Esophagus muscularis mucosa (tissue), 4 donors: ENCODE measurements around the gene PRDX4. TPM values are rescaled to one million over a fixed set of nuclear protein-coding genes. Genes with fewer than 3 reads are reported as not detected.
A peak's percentile ranks its signal among the peaks of the same experiment; 100 is the strongest.

ENCODE experiments used
- DNase-seq: peaks from one replicate; pipeline ENCODE4 v3.0.0-alpha.2; 2017; ENCODE audit errors: extremely low spot score
- H3K27ac ChIP-seq, 4 donors: fragments of 200-600 bp; sonication (generic); replicated peaks in 1 of 4; 1 replicate in 3 of 4; 2 replicates in 1 of 4; pipeline ENCODE4 v1.5.1; 2016 to 2019; ENCODE audit warnings: mild to moderate bottlenecking in 1 of 4
- H3K27me3 ChIP-seq, 4 donors: fragments of 200-600 bp; sonication (generic); one replicate each; pipeline versions ENCODE4 v1.5.1 to v1.6.0; 2016 to 2019
- H3K36me3 ChIP-seq, 4 donors: fragments of 200-600 bp; sonication (generic); one replicate each; pipeline ENCODE4 v1.5.1; 2016 to 2019
- H3K4me1 ChIP-seq, 4 donors: fragments of 200-600 bp; sonication (generic); one replicate each; pipeline ENCODE4 v1.5.1; 2016 to 2019
- H3K4me3 ChIP-seq, 4 donors: fragments of 200-600 bp; sonication (generic); 1 replicate in 2 of 4; 2 replicates in 2 of 4; pipeline ENCODE4 v1.5.1; 2016 to 2019; ENCODE audit warnings: mild to moderate bottlenecking in 4 of 4, moderate library complexity in 1 of 4
- H3K9me3 ChIP-seq, 4 donors: fragments of 200-600 bp; sonication (generic); 1 replicate in 3 of 4; 2 replicates in 1 of 4; pipeline ENCODE4 v1.5.1; 2016 to 2019
- EP300 ChIP-seq: sonication (generic); formaldehyde crosslinking; IDR thresholded peaks from one replicate; pipeline ENCODE4 v1.6.1; 2017; ENCODE audit warnings: antibody characterized with exemption
- POLR2A ChIP-seq: fragments of 450-650 bp; IDR thresholded peaks from one replicate; pipeline ENCODE4 v1.6.1; 2017; ENCODE audit warnings: antibody characterized with exemption, moderate library complexity, mild to moderate bottlenecking, low read depth
- POLR2AphosphoS5 ChIP-seq, 2 donors: sonication (generic); formaldehyde crosslinking; IDR thresholded peaks; one replicate each; pipeline ENCODE4 v1.6.1; 2017; ENCODE audit warnings: antibody characterized with exemption in 2 of 2
- WGBS: methylation state at CpG from one replicate; pipeline ENCODE4 v1.1.5; 2018; 5-methylcytosine and 5-hydroxymethylcytosine counted together
- intact Hi-C: fragments of 100-400 bp; cut with DNase I; formaldehyde crosslinking; loops from one replicate; pipeline ENCODE4 v1.15.1; 2023
- total RNA-seq, 4 donors: library from RNA; depleted of rRNA; stranded (reverse); fragments of >200 nt; gene quantifications; one replicate each; pipeline versions ENCODE4 v1.1.0 to v1.2.1, GENCODE V29; 2016
- TF ChIP-seq, protein P1 (sequence below), 3 experiments: fragments of 200-600 bp in 2 of 3; fragments of 450-650 bp in 1 of 3; sonication (generic) in 2 of 3; IDR thresholded peaks; one replicate each; pipeline ENCODE4 v1.5.1; 2017 to 2019; ENCODE audit warnings: antibody characterized with exemption in 3 of 3, mild to moderate bottlenecking in 2 of 3, moderate library complexity in 1 of 3

Gene PRDX4
- total RNA-seq, 4 donors from 2014 or later = 64.6 to 120 (median 90.3) TPM

GRCh38 chrX:23661671-23662070 lies 5.6 kb upstream of the PRDX4 start:
- intact Hi-C loops = no loop called here
- DNase-seq = no peak
- WGBS = 36% methylated on average over 1 of the region's 1 CpG
- no peaks in the 10 kb centered on the region for H3K27me3 ChIP-seq
- H3K4me1 ChIP-seq = peaks cover 0 to 4% (median 2%) of the 10 kb centered on the region in 4 donors
- H3K4me3 ChIP-seq = no peak overlapping the region
- no peaks in the 10 kb centered on the region for H3K9me3 ChIP-seq
- H3K36me3 ChIP-seq = no peaks in the 10 kb centered on the region
- no peak overlapping the region for H3K27ac ChIP-seq
- TF ChIP-seq EP300 (no peak), POLR2AphosphoS5 (IDR thresholded peaks at IDR 0.05) (no peak), POLR2A (no peak)

GRCh38 chrX:23662187-23662586 lies 5.1 kb upstream of the PRDX4 start:
- Histone ChIP-seq H3K4me1 (peaks cover 0 to 6% (median 4%) of the 10 kb centered on the region in 4 donors), H3K27me3 (no peaks in the 10 kb centered on the region), H3K27ac (no peak overlapping the region), H3K36me3 (no peaks in the 10 kb centered on the region), H3K4me3 (no peak overlapping the region), H3K9me3 (no peaks in the 10 kb centered on the region)
- no peak for DNase-seq
- intact Hi-C loops = no loop called here
- WGBS = 54% methylated on average over 3 of the region's 3 CpGs
- TF ChIP-seq, protein P1, sequence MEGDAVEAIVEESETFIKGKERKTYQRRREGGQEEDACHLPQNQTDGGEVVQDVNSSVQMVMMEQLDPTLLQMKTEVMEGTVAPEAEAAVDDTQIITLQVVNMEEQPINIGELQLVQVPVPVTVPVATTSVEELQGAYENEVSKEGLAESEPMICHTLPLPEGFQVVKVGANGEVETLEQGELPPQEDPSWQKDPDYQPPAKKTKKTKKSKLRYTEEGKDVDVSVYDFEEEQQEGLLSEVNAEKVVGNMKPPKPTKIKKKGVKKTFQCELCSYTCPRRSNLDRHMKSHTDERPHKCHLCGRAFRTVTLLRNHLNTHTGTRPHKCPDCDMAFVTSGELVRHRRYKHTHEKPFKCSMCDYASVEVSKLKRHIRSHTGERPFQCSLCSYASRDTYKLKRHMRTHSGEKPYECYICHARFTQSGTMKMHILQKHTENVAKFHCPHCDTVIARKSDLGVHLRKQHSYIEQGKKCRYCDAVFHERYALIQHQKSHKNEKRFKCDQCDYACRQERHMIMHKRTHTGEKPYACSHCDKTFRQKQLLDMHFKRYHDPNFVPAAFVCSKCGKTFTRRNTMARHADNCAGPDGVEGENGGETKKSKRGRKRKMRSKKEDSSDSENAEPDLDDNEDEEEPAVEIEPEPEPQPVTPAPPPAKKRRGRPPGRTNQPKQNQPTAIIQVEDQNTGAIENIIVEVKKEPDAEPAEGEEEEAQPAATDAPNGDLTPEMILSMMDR (IDR thresholded peaks at IDR 0.05) = no peak
- TF ChIP-seq EP300 (no peak), POLR2AphosphoS5 (IDR thresholded peaks at IDR 0.05) (no peak), POLR2A (no peak)

- WGBS = 56% methylated on average over 1 of the region's 1 CpG
- intact Hi-C loops = no loop called here
- H3K4me3 ChIP-seq = no peak overlapping the region
- H3K36me3 ChIP-seq = no peaks in the 10 kb centered on the region
- H3K9me3 ChIP-seq = no peaks in the 10 kb centered on the region
- H3K27me3 ChIP-seq = no peaks in the 10 kb centered on the region
- TF ChIP-seq POLR2AphosphoS5 (IDR thresholded peaks at IDR 0.05) (no peak), POLR2A (no peak), EP300 (no peak)
- TF ChIP-seq, protein P1 (IDR thresholded peaks at IDR 0.05) = no peak
- no peak for DNase-seq
- H3K4me1 ChIP-seq = peaks cover 0 to 6% (median 4%) of the 10 kb centered on the region in 4 donors
- H3K27ac ChIP-seq = no peak overlapping the region
Observed at GRCh38 chrX:23662853-23663252, 4.4 kb upstream of the PRDX4 start.

GRCh38 chrX:23664496-23664895 lies 2.8 kb upstream of the PRDX4 start:
- no peak for TF ChIP-seq POLR2AphosphoS5 (IDR thresholded peaks at IDR 0.05)
- TF ChIP-seq, protein P1 (IDR thresholded peaks at IDR 0.05) = no peak
- TF ChIP-seq EP300 = no peak
- TF ChIP-seq POLR2A = no peak
- Histone ChIP-seq H3K27ac (no peak overlapping the region), H3K4me1 (peaks cover 0 to 19% (median 14%) of the 10 kb centered on the region in 4 donors), H3K27me3 (no peaks in the 10 kb centered on the region), H3K4me3 (no peak overlapping the region), H3K36me3 (no peaks in the 10 kb centered on the region), H3K9me3 (no peaks in the 10 kb centered on the region)
- no peak for DNase-seq
- WGBS = 86% methylated on average over 10 of the region's 10 CpGs
- intact Hi-C loops = no loop called here

GRCh38 chrX:23666282-23666681 lies 1.0 kb upstream of the PRDX4 start:
- no peak overlapping the region for H3K4me3 ChIP-seq
- H3K27ac ChIP-seq = peak overlapping the region in 3 of 4 donors; percentile 77 to 84 (median 81)
- WGBS = 77% methylated on average over 16 of the region's 16 CpGs
- H3K27me3 ChIP-seq = no peaks in the 10 kb centered on the region
- H3K36me3 ChIP-seq = no peaks in the 10 kb centered on the region
- no peaks in the 10 kb centered on the region for H3K9me3 ChIP-seq
- peaks cover 0 to 25% (median 17%) of the 10 kb centered on the region in 4 donors for H3K4me1 ChIP-seq
- no peak for TF ChIP-seq EP300
- TF ChIP-seq POLR2A = no peak
- TF ChIP-seq, protein P1 (IDR thresholded peaks at IDR 0.05) = no peak
- TF ChIP-seq POLR2AphosphoS5 (IDR thresholded peaks at IDR 0.05) = no peak
- intact Hi-C loops = no loop called here
- no peak for DNase-seq
